Left lung (tissue), 10 donors: ENCODE results near the gene PCDHA13. TPM values are rescaled to one million over a fixed set of nuclear protein-coding genes. Genes with fewer than 3 reads are reported as not detected.
"Not testable (repeated sequence)": the region's sequence is repeated elsewhere in the genome, so short reads cannot be mapped to it uniquely, and the experiment has no call there.

Experiments
- ATAC-seq: fragments of 200-7000 bp; cut with Tn5 transposase; one replicate; pipeline ENCODE4 v1.9.1; 2020; ENCODE audit warnings: moderate library complexity
- DNase-seq, 4 donors: peaks; one replicate each; pipeline ENCODE4 v3.0.0-alpha.2; 2013 to 2020
- H3K27ac ChIP-seq, 2 donors: fragments of 200-600 bp; sonication (generic) in 1 of 2; one replicate each; pipeline versions ENCODE4 v1.5.0 to v1.8.0; 2020 to 2021
- H3K27me3 ChIP-seq, 2 donors: fragments of 200-600 bp; sonication (generic) in 1 of 2; one replicate each; pipeline versions ENCODE4 v1.5.0 to v1.8.0; 2020 to 2021
- H3K36me3 ChIP-seq, 2 donors: fragments of 200-600 bp; sonication (generic) in 1 of 2; one replicate each; pipeline versions ENCODE4 v1.5.0 to v1.8.0; 2020 to 2021
- H3K4me1 ChIP-seq, 2 donors: fragments of 200-600 bp; one replicate each; pipeline ENCODE4 v1.8.0; 2021
- H3K4me3 ChIP-seq, 2 donors: fragments of 200-600 bp; sonication (generic) in 1 of 2; one replicate each; pipeline versions ENCODE4 v1.5.0 to v1.8.0; 2020 to 2021; ENCODE audit warnings: mild to moderate bottlenecking in 1 of 2
- H3K9me3 ChIP-seq, 2 donors: fragments of 200-600 bp; sonication (generic) in 1 of 2; one replicate each; pipeline versions ENCODE4 v1.5.0 to v1.8.0; 2020 to 2021
- intact Hi-C, 2 donors: fragments of 100-400 bp; cut with DNase I; formaldehyde crosslinking; loops; one replicate each; pipeline versions ENCODE4 v1.11.2 to v1.14.2; 2022
- polyA plus RNA-seq, 6 donors: library from polyadenylated mRNA; unstranded; fragments of 120-200 nt; gene quantifications; one replicate each; pipeline ENCODE4 v1.2.1, GENCODE V29; 2013; ENCODE audit not compliant: insufficient read length in 6 of 6
- total RNA-seq, 2 donors: library from RNA; stranded (reverse); fragmentation: NEBNext Ultra II Directional; extraction: Animal tissue kit (Norgen Biotek cat#: 25700); gene quantifications; one replicate each; pipeline ENCODE4 v1.2.1, GENCODE V29; 2021
- TF ChIP-seq, protein P1 (sequence below), 2 donors: fragments of 200-600 bp; sonication (generic) in 1 of 2; IDR thresholded peaks; one replicate each; pipeline versions ENCODE4 v1.5.0 to v1.8.0; 2021; ENCODE audit warnings: antibody characterized with exemption in 2 of 2
- donor health status: DM: no; HTN: yes; CAD: no.
- donor health status: DM: no; HTN: no; CAD: no.

PCDHA13 gene
- total and polyA plus RNA-seq, 8 donors: 0.09 to 1.7 (median 0.28) TPM

DNA sequence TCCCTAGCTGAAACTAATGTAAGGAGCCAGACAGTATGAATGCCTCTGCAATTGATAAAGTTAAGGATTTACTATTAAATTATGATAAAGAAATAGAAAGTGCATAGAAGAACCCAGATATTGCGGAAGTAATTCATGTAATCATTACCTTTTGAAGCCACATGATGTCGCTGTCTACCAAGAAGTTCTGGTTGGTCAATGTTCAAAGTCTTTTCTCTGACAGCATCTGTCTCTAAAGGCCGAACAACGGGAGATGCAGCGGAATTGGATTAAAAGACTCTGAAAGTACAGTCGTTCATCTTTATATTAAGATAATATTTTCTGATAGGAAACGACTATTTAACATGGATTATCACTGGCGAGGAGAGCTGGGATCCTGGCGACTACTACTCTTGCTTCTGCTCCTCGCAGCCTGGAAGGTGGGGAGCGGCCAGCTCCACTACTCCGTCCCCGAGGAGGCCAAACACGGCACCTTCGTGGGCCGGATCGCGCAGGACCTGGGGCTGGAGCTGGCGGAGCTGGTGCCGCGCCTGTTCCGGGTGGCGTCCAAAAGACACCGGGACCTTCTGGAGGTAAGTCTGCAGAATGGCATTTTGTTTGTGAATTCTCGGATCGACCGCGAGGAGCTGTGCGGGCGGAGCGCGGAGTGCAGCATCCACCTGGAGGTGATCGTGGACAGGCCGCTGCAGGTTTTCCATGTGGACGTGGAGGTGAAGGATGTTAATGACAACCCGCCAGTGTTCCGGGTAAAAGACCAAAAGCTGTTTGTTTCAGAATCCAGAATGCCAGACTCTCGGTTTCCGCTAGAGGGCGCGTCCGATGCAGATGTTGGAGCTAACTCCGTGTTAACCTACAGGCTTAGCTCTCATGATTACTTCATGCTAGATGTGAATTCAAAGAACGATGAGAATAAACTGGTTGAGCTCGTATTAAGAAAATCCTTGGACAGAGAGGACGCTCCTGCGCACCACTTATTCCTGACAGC lies 40.7 kb upstream of the PCDHA13 start, which contains the start of gene PCDHA8:
Gene PCDHA8 (plus strand): TSS at position 210 of the 985 bp plus-strand sequence. CDS start 135 bp downstream, at position 345.
- intact Hi-C loops: no loop called here
- Histone ChIP-seq H3K4me1 (no peaks in the 10 kb centered on the region), H3K27me3 (peaks cover 4 to 52% of the 10 kb centered on the region in 2 donors)

DNA sequence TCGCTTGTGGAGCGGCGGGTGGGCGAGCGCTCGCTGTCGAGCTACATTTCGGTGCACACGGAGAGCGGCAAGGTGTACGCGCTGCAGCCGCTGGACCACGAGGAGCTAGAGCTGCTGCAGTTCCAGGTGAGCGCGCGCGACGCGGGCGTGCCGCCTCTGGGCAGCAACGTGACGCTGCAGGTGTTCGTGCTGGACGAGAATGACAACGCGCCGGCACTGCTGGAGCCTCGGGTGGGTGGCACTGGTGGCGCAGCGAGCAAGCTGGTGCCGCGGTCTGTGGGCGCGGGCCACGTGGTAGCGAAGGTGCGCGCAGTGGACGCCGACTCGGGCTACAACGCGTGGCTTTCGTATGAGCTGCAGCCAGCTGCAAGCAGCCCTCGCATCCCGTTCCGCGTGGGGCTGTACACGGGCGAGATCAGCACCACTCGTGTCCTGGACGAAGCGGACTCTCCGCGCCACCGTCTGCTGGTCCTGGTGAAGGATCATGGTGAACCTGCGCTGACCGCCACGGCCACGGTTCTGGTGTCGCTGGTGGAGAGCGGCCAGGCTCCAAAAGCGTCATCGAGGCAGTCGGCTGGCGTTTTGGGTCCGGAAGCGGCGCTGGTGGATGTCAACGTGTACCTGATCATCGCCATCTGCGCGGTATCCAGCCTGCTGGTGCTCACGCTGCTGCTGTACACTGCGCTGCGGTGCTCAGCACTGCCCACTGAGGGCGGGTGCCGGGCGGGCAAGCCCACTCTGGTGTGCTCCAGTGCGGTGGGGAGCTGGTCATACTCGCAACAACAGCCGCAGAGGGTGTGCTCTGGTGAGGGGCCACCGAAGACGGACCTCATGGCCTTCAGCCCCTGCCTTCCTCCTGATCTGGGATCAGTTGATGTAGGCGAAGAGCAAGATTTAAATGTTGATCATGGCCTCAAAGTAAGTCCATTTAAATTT lies 38.9 kb upstream of the PCDHA13 start:
- no peak overlapping the region for H3K27ac ChIP-seq
- H3K36me3 ChIP-seq: no peaks in the 10 kb centered on the region
- intact Hi-C loops: no loop called here
- H3K27me3 ChIP-seq: peaks cover 4 to 39% of the 10 kb centered on the region in 2 donors
- ATAC-seq: no peak
- no peaks in the 10 kb centered on the region for H3K4me1 ChIP-seq
- peak in 1 of 4 donors; percentile 41 for DNase-seq
- H3K4me3 ChIP-seq: no peak overlapping the region
- peaks cover 0 to 17% of the 10 kb centered on the region in 2 donors for H3K9me3 ChIP-seq
- TF ChIP-seq, protein P1, sequence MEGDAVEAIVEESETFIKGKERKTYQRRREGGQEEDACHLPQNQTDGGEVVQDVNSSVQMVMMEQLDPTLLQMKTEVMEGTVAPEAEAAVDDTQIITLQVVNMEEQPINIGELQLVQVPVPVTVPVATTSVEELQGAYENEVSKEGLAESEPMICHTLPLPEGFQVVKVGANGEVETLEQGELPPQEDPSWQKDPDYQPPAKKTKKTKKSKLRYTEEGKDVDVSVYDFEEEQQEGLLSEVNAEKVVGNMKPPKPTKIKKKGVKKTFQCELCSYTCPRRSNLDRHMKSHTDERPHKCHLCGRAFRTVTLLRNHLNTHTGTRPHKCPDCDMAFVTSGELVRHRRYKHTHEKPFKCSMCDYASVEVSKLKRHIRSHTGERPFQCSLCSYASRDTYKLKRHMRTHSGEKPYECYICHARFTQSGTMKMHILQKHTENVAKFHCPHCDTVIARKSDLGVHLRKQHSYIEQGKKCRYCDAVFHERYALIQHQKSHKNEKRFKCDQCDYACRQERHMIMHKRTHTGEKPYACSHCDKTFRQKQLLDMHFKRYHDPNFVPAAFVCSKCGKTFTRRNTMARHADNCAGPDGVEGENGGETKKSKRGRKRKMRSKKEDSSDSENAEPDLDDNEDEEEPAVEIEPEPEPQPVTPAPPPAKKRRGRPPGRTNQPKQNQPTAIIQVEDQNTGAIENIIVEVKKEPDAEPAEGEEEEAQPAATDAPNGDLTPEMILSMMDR (IDR thresholded peaks at IDR 0.05): no peak

More for the DNA sequence above, 40.7 kb upstream of the PCDHA13 start, which contains the start of gene PCDHA8:
- no peak within 1 kb of the TSS for H3K27ac ChIP-seq
- H3K4me3 ChIP-seq: no peak within 1 kb of the TSS
- H3K36me3 ChIP-seq: no peaks in the 10 kb centered on the region
- H3K9me3 ChIP-seq: peaks cover 0 to 20% of the 10 kb centered on the region in 2 donors
- TF ChIP-seq, protein P1 (IDR thresholded peaks at IDR 0.05): peak; percentile 13 to 14
- no peak for ATAC-seq
- DNase-seq: no peak

DNA sequence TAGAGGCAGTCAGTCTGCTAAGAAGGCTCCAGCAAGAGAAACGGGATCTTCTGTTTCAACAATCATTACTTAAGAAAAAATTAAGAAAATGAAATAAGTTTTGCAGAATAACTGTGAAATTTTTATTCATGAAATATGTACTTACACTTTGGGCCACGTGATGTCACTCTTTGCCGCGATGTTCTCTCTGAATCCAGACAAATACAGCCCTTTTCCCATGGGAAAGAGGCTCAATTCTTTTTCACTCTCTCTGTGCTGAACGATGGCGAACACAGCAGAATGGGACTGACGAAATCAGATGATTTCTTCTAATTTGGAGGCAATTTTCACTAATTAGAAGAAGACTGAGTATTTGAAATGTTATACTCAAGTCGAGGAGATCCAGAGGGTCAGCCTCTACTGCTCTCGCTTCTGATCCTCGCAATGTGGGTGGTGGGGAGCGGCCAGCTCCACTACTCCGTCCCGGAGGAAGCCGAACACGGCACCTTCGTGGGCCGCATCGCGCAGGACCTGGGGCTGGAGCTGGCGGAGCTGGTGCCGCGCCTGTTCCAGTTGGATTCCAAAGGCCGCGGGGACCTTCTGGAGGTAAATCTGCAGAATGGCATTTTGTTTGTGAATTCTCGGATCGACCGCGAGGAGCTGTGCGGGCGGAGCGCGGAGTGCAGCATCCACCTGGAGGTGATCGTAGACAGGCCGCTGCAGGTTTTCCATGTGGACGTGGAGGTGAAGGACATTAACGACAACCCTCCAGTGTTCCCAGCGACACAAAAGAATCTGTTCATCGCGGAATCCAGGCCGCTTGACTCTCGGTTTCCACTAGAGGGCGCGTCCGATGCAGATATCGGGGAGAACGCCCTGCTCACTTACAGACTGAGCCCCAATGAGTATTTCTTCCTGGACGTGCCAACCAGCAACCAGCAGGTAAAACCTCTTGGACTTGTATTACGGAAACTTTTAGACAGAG lies 33.5 kb upstream of the PCDHA13 start, which contains the start of gene PCDHA9:
Gene PCDHA9 (plus strand): TSS at position 244 of the 964 bp plus-strand sequence. CDS start 114 bp downstream, at position 358.
- H3K4me3 ChIP-seq, intact Hi-C loops, ATAC-seq, DNase-seq, H3K27ac ChIP-seq, H3K36me3 ChIP-seq, H3K4me1 ChIP-seq: not testable (repeated sequence)
- Histone ChIP-seq H3K9me3 (peaks cover 0 to 12% of the 10 kb centered on the region in 2 donors), H3K27me3 (peaks cover 0 to 26% of the 10 kb centered on the region in 2 donors)

DNA sequence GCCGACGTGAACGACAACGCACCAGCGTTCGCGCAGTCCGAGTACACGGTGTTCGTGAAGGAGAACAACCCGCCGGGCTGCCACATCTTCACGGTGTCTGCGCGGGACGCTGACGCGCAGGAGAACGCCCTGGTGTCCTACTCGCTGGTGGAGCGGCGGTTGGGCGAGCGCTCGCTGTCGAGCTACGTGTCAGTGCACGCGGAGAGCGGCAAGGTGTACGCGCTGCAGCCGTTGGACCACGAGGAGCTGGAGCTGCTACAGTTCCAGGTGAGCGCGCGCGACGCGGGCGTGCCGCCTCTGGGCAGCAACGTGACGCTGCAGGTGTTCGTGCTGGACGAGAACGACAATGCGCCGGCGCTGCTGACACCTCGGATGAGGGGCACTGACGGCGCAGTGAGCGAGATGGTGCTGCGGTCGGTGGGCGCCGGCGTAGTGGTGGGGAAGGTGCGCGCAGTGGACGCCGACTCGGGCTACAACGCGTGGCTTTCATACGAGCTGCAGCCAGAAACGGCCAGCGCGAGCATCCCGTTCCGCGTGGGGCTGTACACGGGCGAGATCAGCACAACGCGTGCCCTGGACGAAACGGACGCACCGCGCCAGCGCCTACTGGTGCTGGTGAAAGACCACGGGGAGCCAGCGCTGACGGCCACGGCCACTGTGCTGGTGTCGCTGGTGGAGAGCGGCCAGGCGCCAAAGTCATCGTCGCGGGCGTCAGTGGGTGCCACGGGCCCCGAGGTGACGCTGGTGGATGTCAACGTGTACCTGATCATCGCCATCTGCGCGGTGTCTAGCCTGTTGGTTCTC lies 31.9 kb upstream of the PCDHA13 start:
- intact Hi-C loops, H3K27ac ChIP-seq, H3K4me3 ChIP-seq, ATAC-seq, H3K36me3 ChIP-seq, H3K4me1 ChIP-seq: not testable (repeated sequence)
- Histone ChIP-seq H3K9me3 (peaks cover 0 to 11% of the 10 kb centered on the region in 2 donors), H3K27me3 (peaks cover 0 to 25% of the 10 kb centered on the region in 2 donors)
- DNase-seq: peak in 1 of 4 donors; percentile 46
